ENCODE measurements around the gene OTOF. TPM values are rescaled to one million over a fixed set of nuclear protein-coding genes. Genes with fewer than 3 reads are reported as not detected.

Gene OTOF
- total RNA-seq, 1 experiment from 2014 or later, result 0.10 TPM

DNA sequence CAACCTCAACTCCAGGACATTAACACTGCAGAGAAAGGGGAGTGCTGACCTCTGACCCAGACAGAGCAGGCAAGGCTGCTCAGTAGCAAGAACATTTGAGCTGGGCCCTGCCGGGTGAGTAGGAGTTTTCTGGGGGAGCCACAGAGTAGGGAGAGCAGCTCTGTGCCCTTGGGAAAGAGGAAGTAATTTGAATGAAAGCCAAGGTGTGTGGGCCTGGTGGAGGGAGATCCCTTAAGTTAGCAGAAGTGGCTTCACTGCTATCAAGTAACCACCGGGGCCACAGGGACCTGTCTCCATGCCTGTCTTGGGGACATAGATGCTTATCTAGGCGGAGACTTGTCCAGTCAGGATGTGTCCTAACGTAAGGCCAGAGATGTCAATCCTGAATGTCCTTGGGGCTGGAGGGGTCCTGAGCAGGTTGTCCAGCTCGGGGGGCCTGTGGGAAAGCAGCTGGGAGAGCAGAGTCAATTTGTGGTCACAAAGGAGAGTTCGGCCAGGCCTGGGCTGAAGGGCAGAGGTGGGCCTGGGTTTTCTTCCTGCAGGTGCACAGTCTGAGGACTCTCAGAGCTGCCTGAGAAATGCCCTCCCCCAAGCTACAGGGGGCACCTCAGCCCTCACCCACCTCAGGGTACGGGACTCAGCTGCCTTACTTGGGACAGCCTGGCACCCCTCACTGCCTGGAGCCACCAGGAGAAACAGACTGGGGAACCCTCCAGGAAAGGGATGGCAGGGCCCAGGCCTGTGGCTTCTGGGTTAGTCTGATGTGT, 15.0 kb upstream of the OTOF start:
- Histone ChIP-seq H4K20me1 (ENCODE audit: insufficient read depth) (no peaks in the 10 kb centered on the region), H3K4me3 (replicated peaks in 1 of 2; ENCODE audit: low read depth in 1 of 2, low read length in 2 of 2) (no peak overlapping the region), H3K27me3 (ENCODE audit: insufficient read depth, low read length) (peaks cover 1% of the 10 kb centered on the region; the same call in 1 of the 2 replicates), H3K9ac (ENCODE audit: low read length) (no peak overlapping the region), H3K36me3 (ENCODE audit: control insufficient read depth in 1 of 2, insufficient read depth in 2 of 2, low read length in 2 of 2) (no peaks in the 10 kb centered on the region), H3K9me2 (ENCODE audit: insufficient read depth) (no peaks in the 10 kb centered on the region), H3K27ac (ENCODE audit: low read depth, low read length) (no peak overlapping the region), H3K79me2 (ENCODE audit: insufficient read depth, low read length) (no peaks in the 10 kb centered on the region), H3K4me2 (ENCODE audit: low read length) (no peak overlapping the region), H3K4me1 (ENCODE audit: control insufficient read depth in 1 of 2, insufficient read depth in 2 of 2, low read length in 2 of 2) (no peaks in the 10 kb centered on the region), H2AFZ (ENCODE audit: low read depth, low read length, poor library complexity, severe bottlenecking) (no peak overlapping the region), H3K9me3 (ENCODE audit: control insufficient read depth in 1 of 2, insufficient read depth in 1 of 2, low read depth in 1 of 2, low read length in 2 of 2) (no peaks in the 10 kb centered on the region)
- intact Hi-C loops (cut with micrococcal nuclease), result no loop called here
- ChIA-PET POLR2A (no interaction called here), CTCF (no interaction called here), RAD21 (ENCODE audit: low non-redundant PET in 1 of 2, low total read pairs in 2 of 2, uncharacterized antibody in 2 of 2, unreplicated experiment in 2 of 2) (no interaction called here)
- DNase-seq (ENCODE audit: low read depth, low spot score), result no peak
- no TSS peak for BruUV-seq (replicated peaks)
- no peak for TF ChIP-seq ZNF274 (IDR thresholded peaks at IDR 0.05; ENCODE audit: low read depth, low read length)
- TF ChIP-seq ZFX (IDR thresholded peaks at IDR 0.05), result no peak
- TF ChIP-seq CBX3 (IDR thresholded peaks at IDR 0.05; ENCODE audit: low read depth), result no peak
- no peak for TF ChIP-seq POLR2AphosphoS5 (IDR thresholded peaks at IDR 0.05; ENCODE audit: low read depth, low read length)
- TF ChIP-seq EZH2 (IDR thresholded peaks at IDR 0.05), result no peak
- no peak for TF ChIP-seq RAD21 (IDR thresholded peaks at IDR 0.05; ENCODE audit: low read depth)
- no peak for TF ChIP-seq YY1 (IDR thresholded peaks at IDR 0.05; ENCODE audit: extremely low read depth, insufficient replicate concordance, low read depth, low read length)
- TF ChIP-seq TCF7L2 (IDR thresholded peaks at IDR 0.05; ENCODE audit: borderline replicate concordance, extremely low read depth, insufficient read depth, insufficient read length), result no peak
- TF ChIP-seq SP1 (IDR thresholded peaks at IDR 0.05; ENCODE audit: low read depth), result no peak
- TF ChIP-seq, protein P1, sequence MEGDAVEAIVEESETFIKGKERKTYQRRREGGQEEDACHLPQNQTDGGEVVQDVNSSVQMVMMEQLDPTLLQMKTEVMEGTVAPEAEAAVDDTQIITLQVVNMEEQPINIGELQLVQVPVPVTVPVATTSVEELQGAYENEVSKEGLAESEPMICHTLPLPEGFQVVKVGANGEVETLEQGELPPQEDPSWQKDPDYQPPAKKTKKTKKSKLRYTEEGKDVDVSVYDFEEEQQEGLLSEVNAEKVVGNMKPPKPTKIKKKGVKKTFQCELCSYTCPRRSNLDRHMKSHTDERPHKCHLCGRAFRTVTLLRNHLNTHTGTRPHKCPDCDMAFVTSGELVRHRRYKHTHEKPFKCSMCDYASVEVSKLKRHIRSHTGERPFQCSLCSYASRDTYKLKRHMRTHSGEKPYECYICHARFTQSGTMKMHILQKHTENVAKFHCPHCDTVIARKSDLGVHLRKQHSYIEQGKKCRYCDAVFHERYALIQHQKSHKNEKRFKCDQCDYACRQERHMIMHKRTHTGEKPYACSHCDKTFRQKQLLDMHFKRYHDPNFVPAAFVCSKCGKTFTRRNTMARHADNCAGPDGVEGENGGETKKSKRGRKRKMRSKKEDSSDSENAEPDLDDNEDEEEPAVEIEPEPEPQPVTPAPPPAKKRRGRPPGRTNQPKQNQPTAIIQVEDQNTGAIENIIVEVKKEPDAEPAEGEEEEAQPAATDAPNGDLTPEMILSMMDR (IDR thresholded peaks at IDR 0.05 in 2 of 3, conservative IDR thresholded peaks at IDR 0.05 in 1 of 3; ENCODE audit: borderline replicate concordance in 1 of 3, insufficient read depth in 1 of 3, low read depth in 2 of 3, low read length in 2 of 3), result no peak
- TF ChIP-seq, protein P2, sequence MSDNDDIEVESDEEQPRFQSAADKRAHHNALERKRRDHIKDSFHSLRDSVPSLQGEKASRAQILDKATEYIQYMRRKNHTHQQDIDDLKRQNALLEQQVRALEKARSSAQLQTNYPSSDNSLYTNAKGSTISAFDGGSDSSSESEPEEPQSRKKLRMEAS (IDR thresholded peaks at IDR 0.05), result no peak
- TF ChIP-seq ELF1 (IDR thresholded peaks at IDR 0.05; ENCODE audit: borderline replicate concordance, low read depth), result no peak
- TF ChIP-seq SIN3A (IDR thresholded peaks at IDR 0.05; ENCODE audit: low read depth), result no peak
- TF ChIP-seq CEBPB (IDR thresholded peaks at IDR 0.05; ENCODE audit: low read depth), result no peak
- TF ChIP-seq, protein P3, sequence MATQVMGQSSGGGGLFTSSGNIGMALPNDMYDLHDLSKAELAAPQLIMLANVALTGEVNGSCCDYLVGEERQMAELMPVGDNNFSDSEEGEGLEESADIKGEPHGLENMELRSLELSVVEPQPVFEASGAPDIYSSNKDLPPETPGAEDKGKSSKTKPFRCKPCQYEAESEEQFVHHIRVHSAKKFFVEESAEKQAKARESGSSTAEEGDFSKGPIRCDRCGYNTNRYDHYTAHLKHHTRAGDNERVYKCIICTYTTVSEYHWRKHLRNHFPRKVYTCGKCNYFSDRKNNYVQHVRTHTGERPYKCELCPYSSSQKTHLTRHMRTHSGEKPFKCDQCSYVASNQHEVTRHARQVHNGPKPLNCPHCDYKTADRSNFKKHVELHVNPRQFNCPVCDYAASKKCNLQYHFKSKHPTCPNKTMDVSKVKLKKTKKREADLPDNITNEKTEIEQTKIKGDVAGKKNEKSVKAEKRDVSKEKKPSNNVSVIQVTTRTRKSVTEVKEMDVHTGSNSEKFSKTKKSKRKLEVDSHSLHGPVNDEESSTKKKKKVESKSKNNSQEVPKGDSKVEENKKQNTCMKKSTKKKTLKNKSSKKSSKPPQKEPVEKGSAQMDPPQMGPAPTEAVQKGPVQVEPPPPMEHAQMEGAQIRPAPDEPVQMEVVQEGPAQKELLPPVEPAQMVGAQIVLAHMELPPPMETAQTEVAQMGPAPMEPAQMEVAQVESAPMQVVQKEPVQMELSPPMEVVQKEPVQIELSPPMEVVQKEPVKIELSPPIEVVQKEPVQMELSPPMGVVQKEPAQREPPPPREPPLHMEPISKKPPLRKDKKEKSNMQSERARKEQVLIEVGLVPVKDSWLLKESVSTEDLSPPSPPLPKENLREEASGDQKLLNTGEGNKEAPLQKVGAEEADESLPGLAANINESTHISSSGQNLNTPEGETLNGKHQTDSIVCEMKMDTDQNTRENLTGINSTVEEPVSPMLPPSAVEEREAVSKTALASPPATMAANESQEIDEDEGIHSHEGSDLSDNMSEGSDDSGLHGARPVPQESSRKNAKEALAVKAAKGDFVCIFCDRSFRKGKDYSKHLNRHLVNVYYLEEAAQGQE (IDR thresholded peaks at IDR 0.05; ENCODE audit: low read depth), result no peak
- TF ChIP-seq SRF (IDR thresholded peaks at IDR 0.05; ENCODE audit: low read depth), result no peak
- ATAC-seq, result no peak

All from HCT116 (cell line).